Activated naive CD8-positive, alpha-beta T cell treated with anti-CD3 and anti-CD28 coated beads, Interleukin-2, amount 50 U/mL, for 24 hours (primary cell): ENCODE results near the gene FOXL3.
"Not testable (repeated sequence)": the region's sequence is repeated elsewhere in the genome, so short reads cannot be mapped to it uniquely, and the experiment has no call there.

Source experiments
- ATAC-seq: fragments of 150-1000 bp; cut with Tn5 transposase; one replicate; pipeline ENCODE4 v1.10.0; 2021
- DNase-seq: peaks from one replicate; pipeline ENCODE4 v3.0.0; 2021
- H3K27ac Mint-ChIP-seq: one replicate; pipeline ENCODE4 v1.8.0; 2021; ENCODE audit warnings: mild to moderate bottlenecking, mixed read lengths
- H3K27me3 Mint-ChIP-seq: one replicate; pipeline ENCODE4 v1.8.0; 2021; ENCODE audit warnings: mixed read lengths
- H3K36me3 Mint-ChIP-seq: one replicate; pipeline ENCODE4 v1.8.0; 2021; ENCODE audit warnings: low read depth, mixed read lengths
- H3K4me1 Mint-ChIP-seq: one replicate; pipeline ENCODE4 v1.8.0; 2021; ENCODE audit warnings: mixed read lengths
- H3K4me3 Mint-ChIP-seq: one replicate; pipeline ENCODE4 v1.8.0; 2021; ENCODE audit warnings: mild to moderate bottlenecking, moderate library complexity, mixed read lengths
- H3K9me3 Mint-ChIP-seq: one replicate; pipeline ENCODE4 v1.8.0; 2021; ENCODE audit warnings: mixed read lengths

Gene FOXL3

DNA sequence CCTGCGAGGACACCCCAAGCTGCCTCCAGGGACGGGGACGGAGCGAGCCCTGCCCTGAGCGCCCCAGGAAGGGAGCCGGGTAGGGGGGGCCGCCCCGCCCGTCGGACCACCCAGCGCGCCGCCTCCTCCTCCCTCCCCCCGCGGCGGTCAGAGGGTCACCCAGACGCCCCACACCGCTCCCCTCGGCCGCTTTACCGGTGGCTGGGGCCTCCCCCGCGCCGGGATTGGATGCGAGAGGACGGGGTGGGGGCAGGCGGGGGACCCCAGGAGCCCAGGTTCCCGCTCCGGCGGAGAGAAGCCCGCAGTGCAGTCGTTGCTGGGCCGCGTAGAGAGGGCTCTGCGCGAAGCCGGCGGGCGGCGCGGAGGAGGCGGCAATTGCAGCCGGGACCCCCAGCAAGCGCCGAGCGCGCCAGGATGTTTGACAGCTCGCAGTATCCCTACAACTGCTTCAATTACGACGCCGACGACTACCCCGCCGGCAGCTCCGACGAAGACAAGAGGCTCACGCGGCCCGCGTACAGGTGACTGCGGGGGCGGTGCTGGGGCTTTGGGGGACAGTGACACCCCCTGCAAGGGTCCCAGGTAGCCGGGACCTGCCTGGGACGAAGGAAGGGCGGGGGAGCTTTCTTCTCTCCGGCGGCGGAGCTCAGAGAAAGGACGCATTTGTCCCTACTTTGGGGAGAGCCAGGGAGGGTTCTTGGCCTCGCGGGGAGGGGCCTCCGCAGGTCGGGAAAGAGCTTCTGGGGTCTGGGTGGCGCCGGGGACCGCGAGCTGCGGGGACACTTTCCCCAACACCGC is at the start of gene FOXL3:
TSS of gene FOXL3 (plus strand) at position 415 of the 798 bp plus-strand sequence. CDS start at position 415, 0 bp downstream.
- peaks cover 41% of the 10 kb centered on the region for H3K27me3 Mint-ChIP-seq
- no peak for ATAC-seq
- no peaks in the 10 kb centered on the region for H3K4me1 Mint-ChIP-seq
- no peaks in the 10 kb centered on the region for H3K36me3 Mint-ChIP-seq
- H3K9me3 Mint-ChIP-seq = no peaks in the 10 kb centered on the region
- DNase-seq = no peak
- no peak within 1 kb of the TSS for H3K4me3 Mint-ChIP-seq
- no peak within 1 kb of the TSS for H3K27ac Mint-ChIP-seq

DNA sequence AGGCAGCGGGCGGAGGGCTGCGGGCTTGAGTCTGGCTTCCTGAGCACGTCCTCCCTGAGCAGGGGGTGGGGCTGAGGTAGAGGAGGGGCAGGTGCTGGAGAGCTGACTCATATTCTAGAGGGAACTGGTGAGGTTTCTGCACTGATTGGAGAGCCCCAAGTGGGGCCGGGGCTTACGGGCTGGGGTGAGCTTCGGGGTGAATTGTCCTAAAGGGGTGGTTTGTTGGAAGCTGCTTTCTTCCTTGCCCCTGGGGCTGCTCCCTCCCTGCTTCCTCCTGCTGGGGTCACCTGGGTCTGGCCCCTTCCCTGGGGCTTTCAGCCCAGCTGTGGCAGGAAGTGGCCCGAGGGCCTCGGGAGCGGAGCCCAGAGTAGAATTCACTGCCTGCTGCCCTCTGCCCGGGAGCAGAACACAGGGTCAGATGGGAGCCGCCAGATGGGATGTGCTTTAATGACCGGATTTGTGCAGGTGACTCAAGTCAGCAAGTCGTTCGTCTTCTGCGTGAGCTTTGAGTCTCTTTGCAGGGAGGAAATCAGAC is 49.0 kb upstream of the FOXL3 start:
- DNase-seq = peak; percentile 23
- Mint-ChIP-seq H3K27me3 (no peaks in the 10 kb centered on the region), H3K4me1 (peaks cover 2% of the 10 kb centered on the region), H3K27ac (no peak overlapping the region), H3K9me3 (no peaks in the 10 kb centered on the region), H3K36me3 (no peaks in the 10 kb centered on the region), H3K4me3 (no peak overlapping the region)
- peak; percentile 64 for ATAC-seq

DNA sequence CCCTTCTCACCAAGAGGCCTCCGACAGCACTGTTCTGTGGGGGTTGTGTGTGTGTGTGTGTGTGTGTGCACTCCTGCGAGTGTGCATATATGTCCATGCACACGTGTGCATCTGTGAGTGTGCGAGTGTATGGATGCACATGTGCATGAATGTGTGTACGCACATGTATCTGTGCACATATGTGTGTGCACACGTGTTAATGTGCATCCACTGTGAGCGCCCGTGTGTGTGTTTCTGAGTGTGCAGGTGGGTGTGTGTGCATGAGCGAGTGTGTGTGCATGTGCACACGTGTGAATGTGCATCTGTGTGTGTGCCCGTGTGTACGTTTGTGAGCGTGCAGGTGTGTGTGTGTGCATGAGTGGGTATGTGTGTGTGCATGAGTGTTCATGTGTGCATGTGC is 48.5 kb upstream of the FOXL3 start:
- Mint-ChIP-seq H3K36me3 (no peaks in the 10 kb centered on the region), H3K4me1 (peaks cover 2% of the 10 kb centered on the region), H3K9me3 (no peaks in the 10 kb centered on the region), H3K4me3 (no peak overlapping the region), H3K27me3 (no peaks in the 10 kb centered on the region), H3K27ac (no peak overlapping the region)
- no peak for ATAC-seq
- no peak for DNase-seq

DNA sequence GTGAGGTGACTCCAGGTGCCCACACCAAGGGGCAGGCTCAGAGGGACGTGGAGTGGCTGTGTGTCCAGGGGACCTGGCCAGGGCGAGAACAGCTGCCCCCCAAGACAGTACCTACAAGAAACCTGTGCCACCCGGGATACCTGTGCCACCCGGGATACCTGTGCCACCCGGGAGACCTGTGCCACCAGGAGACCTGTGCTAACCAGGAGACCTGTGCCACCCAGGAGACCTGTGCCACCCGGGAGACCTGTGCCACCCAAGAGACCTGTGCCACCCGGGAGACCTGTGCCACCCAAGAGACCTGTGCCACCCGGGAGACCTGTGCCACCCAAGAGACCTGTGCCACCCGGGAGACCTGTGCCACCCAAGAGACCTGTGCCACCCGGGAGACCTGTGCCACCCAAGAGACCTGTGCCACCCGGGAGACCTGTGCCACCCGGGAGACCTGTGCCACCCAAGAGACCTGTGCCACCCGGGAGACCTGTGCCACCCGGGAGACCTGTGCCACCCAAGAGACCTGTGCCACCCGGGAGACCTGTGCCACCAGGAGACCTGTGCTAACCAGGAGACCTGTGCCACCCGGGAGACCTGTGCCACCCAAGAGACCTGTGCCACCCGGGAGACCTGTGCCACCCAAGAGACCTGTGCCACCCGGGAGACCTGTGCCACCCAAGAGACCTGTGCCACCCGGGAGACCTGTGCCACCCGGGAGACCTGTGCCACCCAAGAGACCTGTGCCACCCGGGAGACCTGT is 47.0 kb upstream of the FOXL3 start:
- H3K27me3 Mint-ChIP-seq, DNase-seq, H3K4me1 Mint-ChIP-seq, H3K36me3 Mint-ChIP-seq, H3K27ac Mint-ChIP-seq, H3K9me3 Mint-ChIP-seq, H3K4me3 Mint-ChIP-seq, ATAC-seq: not testable (repeated sequence)

DNA sequence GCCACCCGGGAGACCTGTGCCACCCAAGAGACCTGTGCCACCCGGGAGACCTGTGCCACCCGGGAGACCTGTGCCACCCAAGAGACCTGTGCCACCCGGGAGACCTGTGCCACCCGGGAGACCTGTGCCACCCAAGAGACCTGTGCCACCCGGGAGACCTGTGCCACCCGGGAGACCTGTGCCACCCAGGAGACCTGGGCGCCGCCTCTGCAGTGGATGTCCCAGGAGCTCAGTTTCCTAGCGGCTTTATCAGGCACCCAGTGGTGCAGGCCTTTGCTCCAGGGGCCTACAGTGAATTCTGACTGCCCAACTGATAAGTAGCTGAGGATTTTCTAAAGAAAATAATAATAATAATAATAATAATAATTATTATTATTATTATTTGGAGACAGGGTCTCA is 46.4 kb upstream of the FOXL3 start:
- H3K36me3 Mint-ChIP-seq, H3K9me3 Mint-ChIP-seq, DNase-seq, H3K4me1 Mint-ChIP-seq, ATAC-seq, H3K27ac Mint-ChIP-seq, H3K4me3 Mint-ChIP-seq, H3K27me3 Mint-ChIP-seq: not testable (repeated sequence)

DNA sequence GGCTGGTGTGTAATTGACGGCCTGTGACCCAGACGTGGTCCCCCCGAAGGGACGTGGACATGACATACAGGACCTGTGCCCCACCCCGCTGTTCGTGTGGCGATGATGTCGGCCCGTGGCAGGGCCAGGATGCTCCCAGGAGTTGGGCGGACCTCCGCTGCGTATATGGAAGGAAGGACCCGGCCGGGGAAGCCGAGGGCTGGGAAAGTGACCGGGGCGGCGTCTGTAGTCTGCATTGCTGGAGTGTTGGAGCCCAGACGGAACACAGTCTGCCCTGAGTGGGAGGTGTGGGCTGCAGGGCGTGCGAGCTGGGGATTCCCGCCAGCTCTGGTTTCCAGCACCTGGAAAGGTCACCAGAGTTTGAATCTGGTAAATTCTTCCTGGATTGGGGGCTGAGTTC is 45.0 kb upstream of the FOXL3 start:
- no peaks in the 10 kb centered on the region for H3K36me3 Mint-ChIP-seq
- H3K27me3 Mint-ChIP-seq = no peaks in the 10 kb centered on the region

DNA sequence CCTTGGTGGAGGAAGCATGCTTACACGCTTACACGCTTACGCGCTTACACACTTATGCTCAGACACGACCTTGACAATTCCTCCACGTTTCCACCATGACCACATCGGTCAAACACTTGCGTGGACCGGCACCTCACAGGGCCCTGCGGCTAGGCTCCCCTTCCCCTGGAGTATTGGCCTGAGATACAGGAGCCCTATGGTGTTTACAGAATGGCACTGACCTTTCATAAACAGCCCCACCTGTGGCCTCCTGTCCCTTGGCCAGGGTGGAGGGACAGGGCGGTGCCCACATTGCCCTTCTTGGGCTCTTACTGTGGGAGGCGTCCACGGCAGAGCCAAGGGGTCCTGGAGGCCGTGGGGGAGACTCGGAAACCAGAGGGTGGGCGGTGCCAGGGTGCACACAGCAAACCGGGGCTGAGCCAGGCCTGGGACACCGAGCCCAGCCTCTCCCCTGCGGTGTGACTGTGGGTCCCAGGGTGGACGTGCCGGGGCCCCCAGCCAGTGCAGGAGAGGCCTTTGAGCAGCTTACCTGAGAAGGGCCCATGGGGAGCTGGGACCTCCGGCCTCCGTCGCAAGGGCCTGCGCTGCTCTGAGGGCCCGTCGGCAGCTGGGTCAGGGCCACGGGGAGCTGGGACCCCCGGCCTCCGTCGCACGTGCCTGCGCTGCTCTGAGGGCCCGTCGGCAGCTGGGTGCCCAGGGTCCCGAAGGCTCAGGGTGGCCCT is 44.2 kb upstream of the FOXL3 start:
- Mint-ChIP-seq H3K4me3 (no peak overlapping the region), H3K27ac (no peak overlapping the region), H3K27me3 (no peaks in the 10 kb centered on the region), H3K36me3 (no peaks in the 10 kb centered on the region), H3K9me3 (no peaks in the 10 kb centered on the region), H3K4me1 (peaks cover 2% of the 10 kb centered on the region)
- ATAC-seq (no peak), DNase-seq (no peak)

More for the DNA sequence above, 45.0 kb upstream of the FOXL3 start:
- Mint-ChIP-seq H3K4me3 (no peak overlapping the region), H3K9me3 (no peaks in the 10 kb centered on the region), H3K4me1 (peaks cover 2% of the 10 kb centered on the region), H3K27ac (no peak overlapping the region)
- ATAC-seq (no peak), DNase-seq (no peak)

DNA sequence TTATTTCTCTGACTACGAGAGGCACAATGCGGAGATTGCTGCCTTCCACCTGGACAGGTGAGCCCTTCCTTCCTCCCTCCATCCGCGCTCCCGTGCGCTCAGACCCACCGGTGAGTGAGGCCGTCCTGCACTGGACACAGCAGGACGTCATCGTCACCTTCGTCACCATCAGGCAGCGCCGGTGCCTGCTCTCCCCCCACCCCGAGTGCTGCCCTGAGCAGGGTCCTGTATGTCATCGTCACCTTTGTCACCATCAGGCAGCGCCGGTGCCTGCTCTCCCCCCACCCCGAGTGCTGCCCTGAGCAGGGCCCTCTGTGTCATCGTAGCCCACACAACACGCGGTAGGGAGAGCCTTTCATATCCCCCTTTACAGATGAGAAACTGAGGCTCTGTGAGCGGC is 43.5 kb upstream of the FOXL3 start:
- Mint-ChIP-seq H3K4me1 (peaks cover 2% of the 10 kb centered on the region), H3K9me3 (no peaks in the 10 kb centered on the region), H3K4me3 (no peak overlapping the region), H3K27me3 (no peaks in the 10 kb centered on the region), H3K27ac (no peak overlapping the region), H3K36me3 (no peaks in the 10 kb centered on the region)
- ATAC-seq = no peak
- DNase-seq = no peak

DNA sequence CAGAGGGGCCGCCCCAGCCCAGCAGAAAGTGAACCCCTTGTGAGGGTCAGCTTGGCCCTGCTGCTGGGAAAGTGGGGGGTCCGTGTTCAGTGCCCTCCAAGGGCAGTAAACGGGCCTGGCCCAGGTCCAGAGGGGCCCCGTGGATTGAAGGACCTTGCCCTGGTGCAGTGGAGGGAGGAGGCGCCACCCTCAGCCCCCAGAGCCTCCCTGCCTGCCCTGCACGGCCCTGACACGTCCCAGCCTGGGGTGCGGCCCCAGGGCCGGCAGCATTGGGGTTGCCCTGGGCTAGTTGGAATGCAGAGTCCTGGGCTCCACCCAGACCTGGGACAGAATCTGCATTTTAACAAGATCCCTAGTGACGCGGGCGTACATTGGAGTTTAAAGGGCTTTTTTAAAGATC is 42.8 kb upstream of the FOXL3 start:
- ATAC-seq (no peak), DNase-seq (no peak)
- Mint-ChIP-seq H3K4me1 (no peaks in the 10 kb centered on the region), H3K27me3 (no peaks in the 10 kb centered on the region), H3K27ac (no peak overlapping the region), H3K36me3 (no peaks in the 10 kb centered on the region), H3K9me3 (no peaks in the 10 kb centered on the region), H3K4me3 (no peak overlapping the region)

DNA sequence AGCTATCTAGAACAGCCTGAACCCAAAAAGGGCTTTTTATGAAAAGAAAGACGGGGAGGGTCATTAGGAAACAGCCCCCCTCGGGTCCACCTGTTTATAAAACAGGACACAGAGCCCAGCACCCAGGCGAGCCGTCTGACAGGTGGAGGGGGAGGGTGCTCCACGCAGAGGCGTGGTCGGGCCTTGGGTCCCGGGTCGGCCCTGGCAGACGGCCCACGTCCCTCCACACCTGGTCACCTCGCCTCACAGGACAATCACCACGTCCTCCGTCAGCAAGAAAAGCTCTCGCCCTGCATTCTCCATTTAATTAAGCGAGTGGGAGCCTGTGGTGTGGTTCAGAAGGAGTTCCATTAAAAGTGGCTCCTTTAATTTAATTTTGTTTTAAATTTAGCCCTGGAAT is 42.3 kb upstream of the FOXL3 start:
- Mint-ChIP-seq H3K27me3 (no peaks in the 10 kb centered on the region), H3K4me1 (no peaks in the 10 kb centered on the region), H3K27ac (no peak overlapping the region), H3K4me3 (no peak overlapping the region), H3K36me3 (no peaks in the 10 kb centered on the region), H3K9me3 (no peaks in the 10 kb centered on the region)
- ATAC-seq = no peak
- no peak for DNase-seq

DNA sequence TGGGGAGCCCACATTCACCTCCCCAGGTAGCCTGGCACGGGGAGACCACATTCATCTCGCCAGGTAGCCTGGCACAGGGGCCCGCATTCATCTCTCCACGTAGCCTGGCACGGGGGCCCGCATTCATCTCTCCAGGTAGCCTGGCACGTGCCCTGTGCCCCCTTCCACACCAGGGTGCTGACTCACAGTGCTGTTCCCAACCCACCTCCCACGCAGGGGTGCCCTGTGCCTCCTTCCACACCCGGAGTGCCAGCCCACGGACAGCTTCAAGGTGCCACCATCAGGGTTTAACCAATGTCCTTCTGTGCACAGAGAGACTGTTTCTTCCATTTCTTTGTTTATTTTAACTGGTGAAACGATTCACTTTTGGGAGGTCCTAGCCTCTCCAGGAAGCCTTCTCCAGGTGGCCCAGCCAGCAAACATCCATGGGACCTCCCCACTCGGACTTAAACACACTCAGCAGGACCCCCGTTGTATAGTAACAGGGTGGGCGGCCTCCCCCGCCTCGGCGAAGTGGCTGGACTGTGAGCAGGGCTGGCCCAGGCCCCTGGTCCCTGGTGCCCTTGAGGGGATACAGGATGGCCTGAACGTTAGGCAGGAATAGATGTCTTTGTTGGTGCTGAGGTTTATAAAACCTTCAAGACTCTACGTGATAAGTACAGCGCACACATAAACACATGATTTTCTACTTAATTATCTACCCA is 41.1 kb upstream of the FOXL3 start:
- Mint-ChIP-seq H3K4me3 (no peak overlapping the region), H3K4me1 (no peaks in the 10 kb centered on the region)

DNA sequence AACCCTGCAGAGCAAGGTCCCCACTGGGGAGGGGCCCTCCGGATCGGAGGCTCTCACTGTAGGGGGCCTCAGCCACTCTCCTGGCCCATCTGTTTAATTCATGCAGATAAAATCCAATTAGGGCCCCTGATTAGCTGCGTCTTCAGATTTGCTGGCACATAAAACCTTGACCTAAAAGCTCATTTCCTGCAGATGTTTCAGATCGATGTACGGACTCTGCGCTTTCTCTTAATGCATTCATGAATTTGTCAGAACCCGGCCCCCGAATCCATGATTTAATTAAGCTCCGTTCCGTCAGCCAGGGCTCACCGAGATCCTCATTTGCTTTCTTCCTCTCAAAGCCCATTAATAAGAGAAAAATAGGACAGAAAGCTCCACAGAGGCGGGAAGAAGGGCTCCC is 40.0 kb upstream of the FOXL3 start:
- ATAC-seq = no peak
- DNase-seq = no peak
- Mint-ChIP-seq H3K4me3 (no peak overlapping the region), H3K4me1 (no peaks in the 10 kb centered on the region), H3K27me3 (no peaks in the 10 kb centered on the region), H3K27ac (no peak overlapping the region), H3K36me3 (no peaks in the 10 kb centered on the region), H3K9me3 (no peaks in the 10 kb centered on the region)

More for the DNA sequence above, 41.1 kb upstream of the FOXL3 start:
- DNase-seq (no peak), ATAC-seq (no peak)
- Mint-ChIP-seq H3K27ac (no peak overlapping the region), H3K36me3 (no peaks in the 10 kb centered on the region), H3K27me3 (no peaks in the 10 kb centered on the region), H3K9me3 (no peaks in the 10 kb centered on the region)

DNA sequence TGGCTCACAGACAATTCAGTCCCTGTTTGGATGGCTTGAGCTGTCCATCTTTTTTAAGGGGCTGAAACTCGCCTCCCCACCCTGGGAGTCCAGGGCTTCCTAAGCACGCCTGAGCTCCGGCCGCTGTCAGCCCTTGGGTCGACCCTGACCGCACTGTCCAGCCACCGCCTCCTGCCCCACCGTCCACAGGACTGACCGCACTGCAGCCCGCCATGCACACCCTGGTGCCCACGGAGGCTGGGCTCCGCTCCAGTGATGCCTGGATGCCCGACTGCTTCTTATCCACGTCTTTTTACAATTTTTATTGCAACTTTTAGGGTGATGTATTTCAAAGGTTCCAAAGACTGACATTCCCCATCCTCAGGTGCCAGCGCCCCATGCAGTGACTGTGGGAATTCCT is 39.4 kb upstream of the FOXL3 start:
- Mint-ChIP-seq H3K9me3 (no peaks in the 10 kb centered on the region), H3K4me1 (no peaks in the 10 kb centered on the region), H3K4me3 (no peak overlapping the region), H3K27ac (no peak overlapping the region), H3K27me3 (no peaks in the 10 kb centered on the region), H3K36me3 (no peaks in the 10 kb centered on the region)
- ATAC-seq (no peak), DNase-seq (no peak)

DNA sequence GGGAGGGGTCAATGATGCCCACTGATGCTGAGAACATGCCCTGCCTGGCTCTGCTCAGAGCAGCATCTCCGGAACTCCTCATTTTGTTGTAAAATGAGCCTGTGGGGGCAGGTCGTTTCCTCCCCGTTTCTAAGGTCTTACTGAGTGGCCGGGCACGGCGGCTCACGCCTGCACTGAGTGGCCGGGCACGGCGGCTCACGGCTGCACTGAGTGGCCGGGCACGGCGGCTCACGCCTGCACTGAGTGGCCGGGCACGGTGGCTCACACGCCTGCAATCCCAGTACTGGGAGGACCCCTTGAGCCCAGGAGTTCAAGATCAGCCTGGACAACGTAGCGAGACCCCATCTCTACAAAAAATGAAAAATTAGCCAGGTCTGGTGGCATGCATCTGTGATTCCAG is 39.0 kb upstream of the FOXL3 start:
- DNase-seq = no peak

More for the DNA sequence above, 39.0 kb upstream of the FOXL3 start:
- no peaks in the 10 kb centered on the region for H3K9me3 Mint-ChIP-seq
- no peaks in the 10 kb centered on the region for H3K27me3 Mint-ChIP-seq
- no peaks in the 10 kb centered on the region for H3K36me3 Mint-ChIP-seq
- ATAC-seq = no peak
- H3K4me1 Mint-ChIP-seq = no peaks in the 10 kb centered on the region
- H3K4me3 Mint-ChIP-seq = no peak overlapping the region
- H3K27ac Mint-ChIP-seq = no peak overlapping the region
